Vagina (tissue), 2 donors: ENCODE measurements around the gene GLA.

ENCODE experiments used
- CTCF ChIP-seq, 3 experiments: fragments of 450-650 bp in 2 of 3; fragments of 200-600 bp in 1 of 3; sonication (generic) in 1 of 3; IDR thresholded peaks; one replicate each; pipeline ENCODE4 v1.5.1; 2017 to 2019; ENCODE audit warnings: antibody characterized with exemption in 3 of 3, mild to moderate bottlenecking in 2 of 3, moderate library complexity in 2 of 3
- POLR2A ChIP-seq, 2 donors: fragments of 450-650 bp; IDR thresholded peaks; one replicate each; pipeline ENCODE4 v1.6.1; 2017; ENCODE audit warnings: antibody characterized with exemption in 2 of 2, mild to moderate bottlenecking in 2 of 2, moderate library complexity in 2 of 2
- POLR2AphosphoS5 ChIP-seq, 2 donors: sonication (generic); formaldehyde crosslinking; IDR thresholded peaks; one replicate each; pipeline ENCODE4 v1.9.0; 2017; ENCODE audit warnings: antibody characterized with exemption in 2 of 2, mild to moderate bottlenecking in 2 of 2, low read depth in 1 of 2; ENCODE audit not compliant: insufficient read depth in 1 of 2

DNA sequence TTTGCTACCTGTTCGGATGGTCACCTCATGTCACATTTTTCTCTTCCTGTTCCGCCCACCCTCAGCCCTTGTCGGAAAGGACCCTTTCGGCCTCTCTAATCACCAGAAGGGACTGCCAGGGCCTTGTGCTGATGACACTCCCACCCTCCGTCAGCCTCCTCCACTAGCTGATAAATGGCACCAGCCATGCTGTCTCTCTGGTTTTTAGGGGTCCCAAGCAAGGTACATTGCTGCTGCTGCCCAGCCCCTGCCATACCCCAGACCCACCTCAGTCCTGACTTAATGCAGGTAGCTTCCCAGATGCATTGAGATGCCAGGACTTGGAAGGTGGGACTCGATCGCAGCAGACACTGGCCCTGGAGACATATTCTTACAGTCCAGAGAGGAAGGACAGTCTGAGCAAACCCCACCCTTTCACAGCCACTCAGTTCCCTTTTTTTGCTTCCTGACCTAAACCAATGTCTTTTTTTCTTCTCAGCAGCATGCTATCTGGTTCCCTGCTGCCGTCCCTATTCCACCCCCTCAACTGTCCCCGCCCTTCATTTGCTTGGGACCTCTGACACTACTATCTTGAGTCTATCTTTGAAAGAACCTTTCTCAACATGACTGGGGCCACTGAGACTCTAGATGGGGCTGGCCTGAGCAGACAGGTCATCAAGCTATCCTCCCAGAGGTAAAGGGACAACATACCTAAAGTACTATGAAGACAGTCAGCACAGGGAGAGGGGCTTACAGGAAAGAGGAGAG lies 21.8 kb downstream of the GLA start, which contains the start of gene BTK:
- TF ChIP-seq CTCF (IDR thresholded peaks at IDR 0.05) (no peak), POLR2AphosphoS5 (IDR thresholded peaks at IDR 0.05; ENCODE audit: insufficient read depth in 1 of 2, low read depth in 1 of 2) (no peak), POLR2A (IDR thresholded peaks at IDR 0.05) (no peak)
